ENCODE measurements around the gene CDH15. TPM values are rescaled to one million over a fixed set of nuclear protein-coding genes. Genes with fewer than 3 reads are reported as not detected.

CDH15 gene
- total and polyA plus RNA-seq, 2 of the 13 experiments (the other 11 are each of a cell fraction or from before 2014, with no cell fraction given): 0.74 to 2.2 TPM

DNA sequence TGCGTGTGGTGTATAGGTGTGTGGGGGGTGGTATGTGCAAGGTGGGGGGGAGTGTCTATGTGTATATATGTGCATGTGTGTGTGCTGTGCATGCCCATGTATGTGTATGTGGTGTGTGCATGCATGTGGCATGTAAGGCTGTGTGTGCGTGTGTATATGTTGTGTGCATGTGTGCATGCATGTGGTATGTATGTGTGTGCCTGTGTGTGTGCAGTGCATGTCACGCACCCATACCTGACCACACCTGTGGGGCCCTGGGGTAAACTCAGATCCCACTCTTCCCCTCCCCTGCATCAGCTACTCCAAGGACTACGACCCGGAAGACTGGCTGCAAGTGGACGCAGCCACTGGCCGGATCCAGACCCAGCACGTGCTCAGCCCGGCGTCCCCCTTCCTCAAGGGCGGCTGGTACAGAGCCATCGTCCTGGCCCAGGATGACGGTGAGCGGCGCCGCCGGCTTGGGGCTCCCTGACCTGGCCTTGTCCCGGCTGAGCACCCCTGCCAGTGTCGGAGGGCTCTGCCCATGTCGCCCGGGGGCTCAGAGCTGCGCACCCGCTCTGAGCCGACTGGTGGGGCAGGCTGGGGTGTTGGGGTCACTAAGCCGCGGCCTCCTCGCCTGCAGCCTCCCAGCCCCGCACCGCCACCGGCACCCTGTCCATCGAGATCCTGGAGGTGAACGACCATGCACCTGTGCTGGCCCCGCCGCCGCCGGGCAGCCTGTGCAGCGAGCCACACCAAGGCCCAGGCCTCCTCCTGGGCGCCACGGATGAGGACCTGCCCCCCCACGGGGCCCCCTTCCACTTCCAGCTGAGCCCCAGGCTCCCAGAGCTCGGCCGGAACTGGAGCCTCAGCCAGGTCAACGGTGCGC lies 19.7 kb downstream of the CDH15 start (continued):
- TF ChIP-seq, protein P1, sequence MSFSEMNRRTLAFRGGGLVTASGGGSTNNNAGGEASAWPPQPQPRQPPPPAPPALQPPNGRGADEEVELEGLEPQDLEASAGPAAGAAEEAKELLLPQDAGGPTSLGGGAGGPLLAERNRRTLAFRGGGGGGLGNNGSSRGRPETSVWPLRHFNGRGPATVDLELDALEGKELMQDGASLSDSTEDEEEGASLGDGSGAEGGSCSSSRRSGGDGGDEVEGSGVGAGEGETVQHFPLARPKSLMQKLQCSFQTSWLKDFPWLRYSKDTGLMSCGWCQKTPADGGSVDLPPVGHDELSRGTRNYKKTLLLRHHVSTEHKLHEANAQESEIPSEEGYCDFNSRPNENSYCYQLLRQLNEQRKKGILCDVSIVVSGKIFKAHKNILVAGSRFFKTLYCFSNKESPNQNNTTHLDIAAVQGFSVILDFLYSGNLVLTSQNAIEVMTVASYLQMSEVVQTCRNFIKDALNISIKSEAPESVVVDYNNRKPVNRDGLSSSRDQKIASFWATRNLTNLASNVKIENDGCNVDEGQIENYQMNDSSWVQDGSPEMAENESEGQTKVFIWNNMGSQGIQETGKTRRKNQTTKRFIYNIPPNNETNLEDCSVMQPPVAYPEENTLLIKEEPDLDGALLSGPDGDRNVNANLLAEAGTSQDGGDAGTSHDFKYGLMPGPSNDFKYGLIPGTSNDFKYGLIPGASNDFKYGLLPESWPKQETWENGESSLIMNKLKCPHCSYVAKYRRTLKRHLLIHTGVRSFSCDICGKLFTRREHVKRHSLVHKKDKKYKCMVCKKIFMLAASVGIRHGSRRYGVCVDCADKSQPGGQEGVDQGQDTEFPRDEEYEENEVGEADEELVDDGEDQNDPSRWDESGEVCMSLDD (CRISPR knock-in tag; IDR thresholded peaks at IDR 0.05; ENCODE audit: borderline replicate concordance): 0 out of 2 replicates have a peak, but pooled peaks have one; percentile 31
- TF ChIP-seq, protein P2, sequence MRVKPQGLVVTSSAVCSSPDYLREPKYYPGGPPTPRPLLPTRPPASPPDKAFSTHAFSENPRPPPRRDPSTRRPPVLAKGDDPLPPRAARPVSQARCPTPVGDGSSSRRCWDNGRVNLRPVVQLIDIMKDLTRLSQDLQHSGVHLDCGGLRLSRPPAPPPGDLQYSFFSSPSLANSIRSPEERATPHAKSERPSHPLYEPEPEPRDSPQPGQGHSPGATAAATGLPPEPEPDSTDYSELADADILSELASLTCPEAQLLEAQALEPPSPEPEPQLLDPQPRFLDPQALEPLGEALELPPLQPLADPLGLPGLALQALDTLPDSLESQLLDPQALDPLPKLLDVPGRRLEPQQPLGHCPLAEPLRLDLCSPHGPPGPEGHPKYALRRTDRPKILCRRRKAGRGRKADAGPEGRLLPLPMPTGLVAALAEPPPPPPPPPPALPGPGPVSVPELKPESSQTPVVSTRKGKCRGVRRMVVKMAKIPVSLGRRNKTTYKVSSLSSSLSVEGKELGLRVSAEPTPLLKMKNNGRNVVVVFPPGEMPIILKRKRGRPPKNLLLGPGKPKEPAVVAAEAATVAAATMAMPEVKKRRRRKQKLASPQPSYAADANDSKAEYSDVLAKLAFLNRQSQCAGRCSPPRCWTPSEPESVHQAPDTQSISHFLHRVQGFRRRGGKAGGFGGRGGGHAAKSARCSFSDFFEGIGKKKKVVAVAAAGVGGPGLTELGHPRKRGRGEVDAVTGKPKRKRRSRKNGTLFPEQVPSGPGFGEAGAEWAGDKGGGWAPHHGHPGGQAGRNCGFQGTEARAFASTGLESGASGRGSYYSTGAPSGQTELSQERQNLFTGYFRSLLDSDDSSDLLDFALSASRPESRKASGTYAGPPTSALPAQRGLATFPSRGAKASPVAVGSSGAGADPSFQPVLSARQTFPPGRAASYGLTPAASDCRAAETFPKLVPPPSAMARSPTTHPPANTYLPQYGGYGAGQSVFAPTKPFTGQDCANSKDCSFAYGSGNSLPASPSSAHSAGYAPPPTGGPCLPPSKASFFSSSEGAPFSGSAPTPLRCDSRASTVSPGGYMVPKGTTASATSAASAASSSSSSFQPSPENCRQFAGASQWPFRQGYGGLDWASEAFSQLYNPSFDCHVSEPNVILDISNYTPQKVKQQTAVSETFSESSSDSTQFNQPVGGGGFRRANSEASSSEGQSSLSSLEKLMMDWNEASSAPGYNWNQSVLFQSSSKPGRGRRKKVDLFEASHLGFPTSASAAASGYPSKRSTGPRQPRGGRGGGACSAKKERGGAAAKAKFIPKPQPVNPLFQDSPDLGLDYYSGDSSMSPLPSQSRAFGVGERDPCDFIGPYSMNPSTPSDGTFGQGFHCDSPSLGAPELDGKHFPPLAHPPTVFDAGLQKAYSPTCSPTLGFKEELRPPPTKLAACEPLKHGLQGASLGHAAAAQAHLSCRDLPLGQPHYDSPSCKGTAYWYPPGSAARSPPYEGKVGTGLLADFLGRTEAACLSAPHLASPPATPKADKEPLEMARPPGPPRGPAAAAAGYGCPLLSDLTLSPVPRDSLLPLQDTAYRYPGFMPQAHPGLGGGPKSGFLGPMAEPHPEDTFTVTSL (CRISPR knock-in tag; IDR thresholded peaks at IDR 0.05; ENCODE audit: borderline replicate concordance): no peak; the same call in 1 of the 2 replicates
- peak; percentile 65; the same call in 1 of the 2 replicates for TF ChIP-seq CCDC6 (CRISPR knock-in tag; IDR thresholded peaks at IDR 0.05)
- TF ChIP-seq HHEX (CRISPR knock-in tag; IDR thresholded peaks at IDR 0.05): no peak
- no peak for TF ChIP-seq HMGA1 (CRISPR knock-in tag; conservative IDR thresholded peaks at IDR 0.05)
- peak; percentile 82; the same call in 1 of the 2 replicates for TF ChIP-seq ARNTL (CRISPR knock-in tag; IDR thresholded peaks at IDR 0.05)
- TF ChIP-seq ZNF207 (IDR thresholded peaks at IDR 0.05; ENCODE audit: borderline replicate concordance): no peak
- TF ChIP-seq, protein P3, sequence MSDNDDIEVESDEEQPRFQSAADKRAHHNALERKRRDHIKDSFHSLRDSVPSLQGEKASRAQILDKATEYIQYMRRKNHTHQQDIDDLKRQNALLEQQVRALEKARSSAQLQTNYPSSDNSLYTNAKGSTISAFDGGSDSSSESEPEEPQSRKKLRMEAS (IDR thresholded peaks at IDR 0.05): peak; percentile 98
- TF ChIP-seq NFYB (CRISPR knock-in tag; IDR thresholded peaks at IDR 0.05): no peak
- peak; percentile 70 for TF ChIP-seq ZMYM2 (CRISPR knock-in tag; IDR thresholded peaks at IDR 0.05)
- TF ChIP-seq, protein P4, sequence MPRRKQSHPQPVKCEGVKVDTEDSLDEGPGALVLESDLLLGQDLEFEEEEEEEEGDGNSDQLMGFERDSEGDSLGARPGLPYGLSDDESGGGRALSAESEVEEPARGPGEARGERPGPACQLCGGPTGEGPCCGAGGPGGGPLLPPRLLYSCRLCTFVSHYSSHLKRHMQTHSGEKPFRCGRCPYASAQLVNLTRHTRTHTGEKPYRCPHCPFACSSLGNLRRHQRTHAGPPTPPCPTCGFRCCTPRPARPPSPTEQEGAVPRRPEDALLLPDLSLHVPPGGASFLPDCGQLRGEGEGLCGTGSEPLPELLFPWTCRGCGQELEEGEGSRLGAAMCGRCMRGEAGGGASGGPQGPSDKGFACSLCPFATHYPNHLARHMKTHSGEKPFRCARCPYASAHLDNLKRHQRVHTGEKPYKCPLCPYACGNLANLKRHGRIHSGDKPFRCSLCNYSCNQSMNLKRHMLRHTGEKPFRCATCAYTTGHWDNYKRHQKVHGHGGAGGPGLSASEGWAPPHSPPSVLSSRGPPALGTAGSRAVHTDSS (CRISPR knock-in tag; conservative IDR thresholded peaks at IDR 0.05): no peak; the same call in 1 of the 2 replicates
- no peak for TF ChIP-seq TOE1 (CRISPR knock-in tag; IDR thresholded peaks at IDR 0.05)
- TF ChIP-seq ZNF776 (CRISPR knock-in tag; IDR thresholded peaks at IDR 0.05): peak; percentile 81; the same call in 1 of the 2 replicates
- TF ChIP-seq GATAD2A (CRISPR knock-in tag; IDR thresholded peaks at IDR 0.05): peak; percentile 33; the same call in 1 of the 2 replicates
- no peak for TF ChIP-seq EEA1 (CRISPR knock-in tag; IDR thresholded peaks at IDR 0.05; ENCODE audit: borderline replicate concordance)
- no peak for TF ChIP-seq HMG20B (CRISPR knock-in tag; conservative IDR thresholded peaks at IDR 0.05)
- no peak for TF ChIP-seq FOXA1 (IDR thresholded peaks at IDR 0.05)
- no peak for TF ChIP-seq FOXA1 (CRISPR knock-in tag; IDR thresholded peaks at IDR 0.05)
- peak; percentile 71; the same call in 1 of the 2 replicates for TF ChIP-seq NFKB2 (CRISPR knock-in tag; IDR thresholded peaks at IDR 0.05; ENCODE audit: borderline replicate concordance)
- no peak for TF ChIP-seq ZNF644 (CRISPR knock-in tag; IDR thresholded peaks at IDR 0.05; ENCODE audit: low read depth)
- TF ChIP-seq ZNF335 (CRISPR knock-in tag; IDR thresholded peaks at IDR 0.05): 0 out of 2 replicates have a peak, but pooled peaks have one; percentile 12
